Tibial artery (tissue), 4 donors: Measurements from ENCODE around the gene MAPKAP1.

Experiments used
- DNase-seq, 2 donors: peaks; one replicate each; pipeline ENCODE4 v3.0.0-alpha.2; 2019
- H3K27ac ChIP-seq, 2 donors: fragments of 200-600 bp; sonication (generic) in 1 of 2; 1 replicate in 1 of 2; 2 replicates in 1 of 2; pipeline ENCODE4 v1.5.1; 2018 to 2019; ENCODE audit warnings: mild to moderate bottlenecking in 1 of 2
- H3K27me3 ChIP-seq, 2 donors: fragments of 200-600 bp; sonication (generic) in 1 of 2; one replicate each; pipeline versions ENCODE4 v1.5.1 to v1.6.0; 2016 to 2019
- H3K36me3 ChIP-seq, 3 donors: fragments of 200-600 bp; sonication (generic) in 2 of 3; one replicate each; pipeline ENCODE4 v1.5.1; 2016 to 2019; ENCODE audit warnings: mild to moderate bottlenecking in 2 of 3
- H3K4me1 ChIP-seq, 4 donors: fragments of 200-600 bp; sonication (generic) in 2 of 4; 1 replicate in 3 of 4; 2 replicates in 1 of 4; pipeline ENCODE4 v1.5.1; 2016 to 2019
- H3K4me3 ChIP-seq, 2 donors: fragments of 200-600 bp; sonication (generic) in 1 of 2; 1 replicate in 1 of 2; 2 replicates in 1 of 2; pipeline ENCODE4 v1.5.1; 2018 to 2019; ENCODE audit warnings: mild to moderate bottlenecking in 2 of 2
- H3K9me3 ChIP-seq, 3 donors: fragments of 200-600 bp; sonication (generic) in 1 of 3; one replicate each; pipeline ENCODE4 v1.5.1; 2016 to 2019
- intact Hi-C: fragments of 100-400 bp; cut with DNase I; formaldehyde crosslinking; loops from one replicate; pipeline ENCODE4 v1.15.0; 2023; ENCODE audit warnings: low total_unique reads
- TF ChIP-seq, protein P1 (sequence below), 2 experiments: fragments of 200-600 bp in 1 of 2; fragments of 450-650 bp in 1 of 2; IDR thresholded peaks; one replicate each; pipeline ENCODE4 v1.5.1; 2017 to 2019; ENCODE audit warnings: antibody characterized with exemption in 2 of 2, mild to moderate bottlenecking in 1 of 2, moderate library complexity in 1 of 2

MAPKAP1 gene

DNA sequence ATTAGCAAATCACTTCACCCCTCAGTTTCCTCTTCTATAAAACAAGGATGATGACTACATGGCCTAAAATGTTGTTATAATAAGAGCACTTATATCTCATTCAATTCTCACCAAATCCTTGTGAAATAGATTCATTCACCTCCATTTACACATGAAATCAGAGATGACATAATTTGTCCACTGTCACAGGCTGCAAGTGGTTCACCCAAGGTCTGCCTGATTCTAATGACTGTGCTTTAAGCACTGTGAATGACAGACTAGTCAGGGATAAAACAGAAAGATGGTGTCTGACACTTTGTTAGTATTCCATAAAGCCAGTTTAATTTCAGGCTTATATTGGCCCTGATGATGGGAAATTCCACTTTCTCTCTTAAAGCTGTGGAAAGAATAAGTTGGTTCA is 209.5 kb downstream of the MAPKAP1 start:
- no peaks in the 10 kb centered on the region for H3K4me1 ChIP-seq
- no peak for DNase-seq

DNA sequence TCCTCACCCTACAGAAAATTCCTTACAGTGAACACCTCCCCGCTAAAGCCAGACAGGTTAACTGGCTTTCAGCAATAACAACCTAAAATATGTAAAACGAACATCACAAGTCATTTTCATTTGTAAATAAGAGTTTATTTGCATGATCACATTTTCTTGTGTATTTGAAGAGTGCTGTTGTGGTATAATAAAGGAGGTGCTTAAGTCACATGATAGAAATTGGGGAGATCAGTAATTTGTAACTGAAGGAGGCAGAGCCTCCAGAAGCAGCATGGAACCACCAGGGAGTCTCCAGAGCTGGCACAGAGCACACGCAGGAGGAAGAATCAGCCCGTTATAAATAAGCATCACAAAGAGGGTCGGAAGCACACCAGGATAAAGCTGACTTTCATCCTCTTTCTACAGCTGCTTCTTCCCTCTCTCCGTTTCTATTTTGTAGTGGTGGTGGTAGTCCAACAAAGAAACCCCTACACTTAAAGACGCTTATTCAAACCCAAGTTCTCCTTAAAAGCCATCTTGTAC is 210.6 kb downstream of the MAPKAP1 start:
- no peak overlapping the region for H3K27ac ChIP-seq
- H3K4me1 ChIP-seq = no peaks in the 10 kb centered on the region
- no peak overlapping the region for H3K4me3 ChIP-seq
- H3K36me3 ChIP-seq = peaks cover 0 to 3% (median 0%) of the 10 kb centered on the region in 3 donors
- H3K27me3 ChIP-seq = no peaks in the 10 kb centered on the region
- intact Hi-C loops = no loop called here
- no peak for DNase-seq
- H3K9me3 ChIP-seq = no peaks in the 10 kb centered on the region
- TF ChIP-seq, protein P1, sequence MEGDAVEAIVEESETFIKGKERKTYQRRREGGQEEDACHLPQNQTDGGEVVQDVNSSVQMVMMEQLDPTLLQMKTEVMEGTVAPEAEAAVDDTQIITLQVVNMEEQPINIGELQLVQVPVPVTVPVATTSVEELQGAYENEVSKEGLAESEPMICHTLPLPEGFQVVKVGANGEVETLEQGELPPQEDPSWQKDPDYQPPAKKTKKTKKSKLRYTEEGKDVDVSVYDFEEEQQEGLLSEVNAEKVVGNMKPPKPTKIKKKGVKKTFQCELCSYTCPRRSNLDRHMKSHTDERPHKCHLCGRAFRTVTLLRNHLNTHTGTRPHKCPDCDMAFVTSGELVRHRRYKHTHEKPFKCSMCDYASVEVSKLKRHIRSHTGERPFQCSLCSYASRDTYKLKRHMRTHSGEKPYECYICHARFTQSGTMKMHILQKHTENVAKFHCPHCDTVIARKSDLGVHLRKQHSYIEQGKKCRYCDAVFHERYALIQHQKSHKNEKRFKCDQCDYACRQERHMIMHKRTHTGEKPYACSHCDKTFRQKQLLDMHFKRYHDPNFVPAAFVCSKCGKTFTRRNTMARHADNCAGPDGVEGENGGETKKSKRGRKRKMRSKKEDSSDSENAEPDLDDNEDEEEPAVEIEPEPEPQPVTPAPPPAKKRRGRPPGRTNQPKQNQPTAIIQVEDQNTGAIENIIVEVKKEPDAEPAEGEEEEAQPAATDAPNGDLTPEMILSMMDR (IDR thresholded peaks at IDR 0.05) = no peak

More for the DNA sequence above, 209.5 kb downstream of the MAPKAP1 start:
- Histone ChIP-seq H3K4me3 (no peak overlapping the region), H3K36me3 (peaks cover 0 to 3% (median 0%) of the 10 kb centered on the region in 3 donors), H3K27me3 (no peaks in the 10 kb centered on the region), H3K9me3 (no peaks in the 10 kb centered on the region), H3K27ac (no peak overlapping the region)
- TF ChIP-seq, protein P1 (IDR thresholded peaks at IDR 0.05) = no peak
- intact Hi-C loops = no loop called here

GRCh38 chr9:125495172-125496119 is 211.6 kb downstream of the MAPKAP1 start:
- intact Hi-C loops = no loop called here
- TF ChIP-seq, protein P1 (IDR thresholded peaks at IDR 0.05) = no peak
- Histone ChIP-seq H3K27ac (no peak overlapping the region), H3K9me3 (no peaks in the 10 kb centered on the region), H3K36me3 (peaks cover 0 to 3% (median 0%) of the 10 kb centered on the region in 3 donors), H3K4me1 (no peaks in the 10 kb centered on the region), H3K27me3 (no peaks in the 10 kb centered on the region), H3K4me3 (no peak overlapping the region)
- no peak for DNase-seq

GRCh38 chr9:125494653-125494915 is 212.4 kb downstream of the MAPKAP1 start:
- intact Hi-C loops = no loop called here
- H3K36me3 ChIP-seq = peaks cover 0 to 3% (median 0%) of the 10 kb centered on the region in 3 donors

GRCh38 chr9:125493881-125494652 is 212.9 kb downstream of the MAPKAP1 start:
- intact Hi-C loops = no loop called here
- no peak overlapping the region for H3K27ac ChIP-seq
- H3K4me1 ChIP-seq = no peaks in the 10 kb centered on the region
- TF ChIP-seq, protein P1 (IDR thresholded peaks at IDR 0.05) = no peak
- H3K36me3 ChIP-seq = peaks cover 0 to 3% (median 0%) of the 10 kb centered on the region in 3 donors
- no peaks in the 10 kb centered on the region for H3K9me3 ChIP-seq
- no peaks in the 10 kb centered on the region for H3K27me3 ChIP-seq
- no peak for DNase-seq
- H3K4me3 ChIP-seq = no peak overlapping the region

More at GRCh38 chr9:125494653-125494915, 212.4 kb downstream of the MAPKAP1 start:
- Histone ChIP-seq H3K27ac (no peak overlapping the region), H3K27me3 (no peaks in the 10 kb centered on the region), H3K4me3 (no peak overlapping the region), H3K4me1 (no peaks in the 10 kb centered on the region), H3K9me3 (no peaks in the 10 kb centered on the region)
- DNase-seq = no peak
- TF ChIP-seq, protein P1 (IDR thresholded peaks at IDR 0.05) = no peak
